HG03159 (cell line): ENCODE data around the gene C15orf39.
"Not testable (repeated sequence)": the region's sequence is repeated elsewhere in the genome, so short reads cannot be mapped to it uniquely, and the experiment has no call there.

Source experiments
- ATAC-seq: cut with Tn5 transposase; IDR thresholded peaks from one replicate; pipeline ENCODE4 v1.9.1; 2021; ENCODE audit warnings: mild to moderate bottlenecking, moderate library complexity; ENCODE audit not compliant: unreplicated experiment

Gene C15orf39

GRCh38 chr15:75201616-75202250, at the start of gene C15orf39:
C15orf39 (plus strand) TSS chr15:75201882; CDS start chr15:75206049, 4,167 bp downstream.
- ATAC-seq, result peak; percentile 41

- no peak for ATAC-seq
Measured at GRCh38 chr15:75152382-75153079, 49.2 kb upstream of the C15orf39 start.

- ATAC-seq, result no peak
Measured at GRCh38 chr15:75153087-75153486, 48.6 kb upstream of the C15orf39 start.

GRCh38 chr15:75153565-75154276, 48.0 kb upstream of the C15orf39 start:
- ATAC-seq, result no peak

- ATAC-seq, result no peak
Measured at GRCh38 chr15:75154461-75155062, 47.1 kb upstream of the C15orf39 start.

- no peak for ATAC-seq
Measured at GRCh38 chr15:75156326-75157215, 45.1 kb upstream of the C15orf39 start.

- no peak for ATAC-seq
Measured at GRCh38 chr15:75158402-75158801, 43.3 kb upstream of the C15orf39 start.

- ATAC-seq, result no peak
Measured at GRCh38 chr15:75159244-75159643, 42.4 kb upstream of the C15orf39 start.

- no peak for ATAC-seq
Measured at GRCh38 chr15:75161106-75161916, 40.4 kb upstream of the C15orf39 start.

- ATAC-seq, result no peak
Measured at GRCh38 chr15:75161917-75162414, 39.7 kb upstream of the C15orf39 start.

- ATAC-seq, result no peak
Measured at GRCh38 chr15:75163150-75163564, 38.5 kb upstream of the C15orf39 start.

- no peak for ATAC-seq
Measured at GRCh38 chr15:75164625-75165350, 36.9 kb upstream of the C15orf39 start.

- ATAC-seq, result not testable (repeated sequence)
Measured at GRCh38 chr15:75166489-75167063, 35.1 kb upstream of the C15orf39 start.

GRCh38 chr15:75167588-75168350, 33.9 kb upstream of the C15orf39 start:
- ATAC-seq, result no peak

- ATAC-seq, result no peak
Measured at GRCh38 chr15:75168374-75168773, 33.3 kb upstream of the C15orf39 start.

GRCh38 chr15:75170203-75170602, 31.5 kb upstream of the C15orf39 start:
- no peak for ATAC-seq

GRCh38 chr15:75170711-75171341, 30.9 kb upstream of the C15orf39 start:
- no peak for ATAC-seq
